Left renal cortex interstitium (tissue), 4 donors: ENCODE measurements around the gene CCL1. TPM values are rescaled to one million over a fixed set of nuclear protein-coding genes. Genes with fewer than 3 reads are reported as not detected.

Experiments
- DNase-seq, 4 donors: peaks; one replicate each; pipeline ENCODE4 v3.0.0-alpha.2; 2013; ENCODE audit warnings: low read depth in 4 of 4, low spot score in 2 of 4, missing footprints in 1 of 4
- polyA plus RNA-seq, 4 donors: library from polyadenylated mRNA; unstranded; fragments of 120-200 nt; gene quantifications; one replicate each; pipeline ENCODE4 v1.2.1, GENCODE V29; 2013; ENCODE audit not compliant: insufficient read length in 4 of 4

Gene CCL1
- polyA plus RNA-seq, 4 donors = not detected

GRCh38 chr17:34361478-34362061 lies 1.5 kb downstream of the CCL1 start:
- peak; percentile 56 to 83 (median 68) for DNase-seq

GRCh38 chr17:34360601-34361270 lies 2.3 kb downstream of the CCL1 start:
- no peak for DNase-seq

GRCh38 chr17:34358631-34359030 lies 4.4 kb downstream of the CCL1 start:
- no peak for DNase-seq

GRCh38 chr17:34357398-34357797 lies 5.6 kb downstream of the CCL1 start:
- DNase-seq = no peak

GRCh38 chr17:34356194-34356593 lies 6.8 kb downstream of the CCL1 start, which contains the start of gene CCL13:
TSS of gene CCL13 (plus strand) at chr17:34356480. CDS start at chr17:34356527, 47 bp downstream.
- no peak for DNase-seq

- DNase-seq = no peak
Measured at GRCh38 chr17:34354637-34355036, 8.4 kb downstream of the CCL1 start.

- DNase-seq = no peak
Measured at GRCh38 chr17:34352191-34352590, 10.8 kb downstream of the CCL1 start.

- DNase-seq = no peak
Measured at GRCh38 chr17:34351096-34351495, 11.9 kb downstream of the CCL1 start.

GRCh38 chr17:34349751-34350150 lies 13.3 kb downstream of the CCL1 start:
- DNase-seq = no peak

- no peak for DNase-seq
Measured at GRCh38 chr17:34347063-34347462, 16.0 kb downstream of the CCL1 start.

- no peak for DNase-seq
Measured at GRCh38 chr17:34341916-34342315, 21.1 kb downstream of the CCL1 start.

GRCh38 chr17:34339138-34339770 lies 23.8 kb downstream of the CCL1 start:
- no peak for DNase-seq

GRCh38 chr17:34337701-34338100 lies 25.3 kb downstream of the CCL1 start:
- no peak for DNase-seq

- peak in 1 of 4 donors; percentile 24 for DNase-seq
Measured at GRCh38 chr17:34327580-34327979, 35.5 kb downstream of the CCL1 start.

GRCh38 chr17:34321964-34322363 lies 41.1 kb downstream of the CCL1 start:
- DNase-seq = no peak

GRCh38 chr17:34319039-34319483 lies 44.0 kb downstream of the CCL1 start, which contains the start of gene CCL8:
TSS of gene CCL8 (plus strand) at chr17:34319435. CDS start at chr17:34319502, 67 bp downstream.
- no peak for DNase-seq

GRCh38 chr17:34318474-34318873 lies 44.6 kb downstream of the CCL1 start:
- no peak for DNase-seq

- DNase-seq = no peak
Measured at GRCh38 chr17:34314279-34314678, 48.8 kb downstream of the CCL1 start.

- peak in 1 of 4 donors; percentile 21 for DNase-seq
Measured at GRCh38 chr17:34313164-34313563, 49.9 kb downstream of the CCL1 start.

- peak in 2 of 4 donors; percentile 44 to 46 for DNase-seq
Measured at GRCh38 chr17:34312080-34312479, 51.0 kb downstream of the CCL1 start.

GRCh38 chr17:34311291-34311690 lies 51.7 kb downstream of the CCL1 start:
- DNase-seq = no peak
